C4-2B (cell line): Measurements from ENCODE around the gene ZNF385D.

Experiments
- H3K27ac ChIP-seq: fragments of 450-650 bp; 2 replicates; pipeline ENCODE4 v1.5.1; 2017
- ZFX ChIP-seq: fragments of 450-650 bp; IDR thresholded peaks from 2 replicates; pipeline ENCODE4 v1.6.1; 2017
- TF ChIP-seq, protein P1 (sequence below): fragments of 450-650 bp; conservative IDR thresholded peaks from 2 replicates; pipeline ENCODE4 v1.5.1; 2017; ENCODE audit warnings: mild to moderate bottlenecking

The ZNF385D gene

DNA sequence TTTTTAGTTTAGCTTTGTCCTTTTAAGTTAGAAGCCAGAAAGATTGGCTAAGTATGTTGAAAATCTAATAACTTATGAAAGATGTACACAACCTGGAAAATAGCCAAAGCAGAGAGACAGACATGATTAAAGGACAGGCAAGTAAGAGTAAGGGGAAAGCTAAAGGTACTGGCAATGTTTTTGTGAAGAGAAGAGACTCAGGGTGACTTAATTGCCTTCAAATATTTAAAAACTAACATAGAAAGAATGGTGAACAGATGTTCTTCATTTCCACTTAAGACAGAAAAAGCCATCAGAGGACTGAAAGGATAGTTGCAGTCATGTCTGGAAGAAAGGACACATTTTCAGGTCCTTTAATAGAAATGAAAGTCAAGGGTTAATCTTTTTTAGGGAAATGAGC lies 68.8 kb downstream of the ZNF385D start:
- no peak overlapping the region for H3K27ac ChIP-seq
- TF ChIP-seq, protein P1, sequence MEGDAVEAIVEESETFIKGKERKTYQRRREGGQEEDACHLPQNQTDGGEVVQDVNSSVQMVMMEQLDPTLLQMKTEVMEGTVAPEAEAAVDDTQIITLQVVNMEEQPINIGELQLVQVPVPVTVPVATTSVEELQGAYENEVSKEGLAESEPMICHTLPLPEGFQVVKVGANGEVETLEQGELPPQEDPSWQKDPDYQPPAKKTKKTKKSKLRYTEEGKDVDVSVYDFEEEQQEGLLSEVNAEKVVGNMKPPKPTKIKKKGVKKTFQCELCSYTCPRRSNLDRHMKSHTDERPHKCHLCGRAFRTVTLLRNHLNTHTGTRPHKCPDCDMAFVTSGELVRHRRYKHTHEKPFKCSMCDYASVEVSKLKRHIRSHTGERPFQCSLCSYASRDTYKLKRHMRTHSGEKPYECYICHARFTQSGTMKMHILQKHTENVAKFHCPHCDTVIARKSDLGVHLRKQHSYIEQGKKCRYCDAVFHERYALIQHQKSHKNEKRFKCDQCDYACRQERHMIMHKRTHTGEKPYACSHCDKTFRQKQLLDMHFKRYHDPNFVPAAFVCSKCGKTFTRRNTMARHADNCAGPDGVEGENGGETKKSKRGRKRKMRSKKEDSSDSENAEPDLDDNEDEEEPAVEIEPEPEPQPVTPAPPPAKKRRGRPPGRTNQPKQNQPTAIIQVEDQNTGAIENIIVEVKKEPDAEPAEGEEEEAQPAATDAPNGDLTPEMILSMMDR, result no peak
- TF ChIP-seq ZFX, result no peak

DNA sequence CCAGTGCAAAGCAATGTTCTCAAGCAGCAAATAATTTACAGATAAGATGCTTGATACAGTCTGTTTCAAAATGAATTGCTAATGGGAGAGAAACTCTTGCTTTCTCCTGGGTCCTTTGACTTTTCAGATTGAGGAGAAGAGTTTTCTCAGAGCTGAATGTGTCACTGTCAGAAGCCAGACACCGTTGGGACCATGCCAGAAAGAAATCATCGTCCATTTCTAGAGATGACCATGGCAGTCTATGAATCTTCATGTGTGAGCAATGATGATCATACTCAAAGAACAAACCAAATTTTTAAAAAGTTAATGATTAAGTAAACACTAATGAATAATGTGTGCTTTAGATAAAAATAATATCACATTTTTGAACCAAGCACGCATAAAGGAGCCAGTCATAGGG lies 77.6 kb downstream of the ZNF385D start:
- TF ChIP-seq, protein P1, result no peak
- no peak for TF ChIP-seq ZFX
- no peak overlapping the region for H3K27ac ChIP-seq

DNA sequence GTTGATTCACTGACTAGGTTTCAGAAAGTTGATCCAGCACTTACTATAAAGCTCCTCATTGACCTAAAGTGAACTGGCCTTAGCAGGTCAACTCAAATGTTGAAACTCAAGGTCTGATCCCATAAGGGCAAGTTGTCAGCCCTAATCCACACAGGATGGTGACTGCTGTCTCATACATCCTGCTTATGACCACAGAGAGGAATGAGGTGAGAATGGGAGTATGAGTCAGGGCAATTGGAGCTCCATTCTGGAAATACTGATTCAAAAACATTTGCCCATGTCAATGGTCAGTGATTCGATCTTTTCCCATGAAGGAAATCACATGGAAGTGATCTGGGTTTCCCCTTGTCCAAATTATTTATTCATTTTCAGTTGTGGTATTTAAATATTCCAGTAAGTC lies 78.7 kb downstream of the ZNF385D start:
- H3K27ac ChIP-seq, result no peak overlapping the region
- TF ChIP-seq ZFX, result no peak
- TF ChIP-seq, protein P1, result no peak

DNA sequence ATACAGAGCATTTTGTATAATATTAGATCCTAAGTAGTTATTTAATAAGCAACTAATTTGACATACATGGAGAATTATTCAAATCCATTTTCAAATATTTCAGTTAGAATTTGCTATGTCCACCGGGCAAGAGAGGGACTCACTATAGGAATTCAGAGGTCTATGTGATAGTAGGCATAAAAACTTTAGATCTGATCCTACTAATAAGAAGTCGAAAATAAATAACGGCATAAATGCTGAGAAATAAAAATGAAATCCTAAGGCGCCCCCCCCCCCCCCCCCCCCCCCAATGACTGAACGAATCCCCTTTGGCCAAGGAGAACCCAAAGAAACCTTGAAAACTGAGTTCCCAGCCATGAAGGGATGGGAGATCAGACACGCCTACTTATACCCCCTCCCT lies 80.6 kb downstream of the ZNF385D start:
- no peak overlapping the region for H3K27ac ChIP-seq
- TF ChIP-seq, protein P1, result no peak
- TF ChIP-seq ZFX, result no peak

DNA sequence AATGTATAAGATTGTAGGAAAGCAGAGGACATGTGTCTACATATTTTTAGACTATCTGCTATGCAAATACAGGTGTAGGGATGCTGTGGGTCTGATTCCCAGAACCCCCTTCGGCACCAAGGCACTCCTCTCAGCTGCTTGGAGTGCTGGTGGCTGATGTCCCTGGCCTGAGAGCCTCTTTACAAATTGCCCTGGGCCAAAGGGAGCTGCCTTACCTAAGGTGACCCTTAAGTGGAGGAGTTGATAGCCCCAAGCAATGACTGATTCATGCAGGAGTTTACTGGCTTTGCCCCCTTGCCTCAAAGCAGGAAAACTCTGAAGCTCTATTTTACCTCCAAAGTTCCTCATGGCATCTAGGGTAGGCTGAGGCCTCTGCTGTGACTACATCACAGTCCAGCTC lies 83.0 kb downstream of the ZNF385D start:
- no peak for TF ChIP-seq ZFX
- TF ChIP-seq, protein P1, result no peak
- no peak overlapping the region for H3K27ac ChIP-seq

DNA sequence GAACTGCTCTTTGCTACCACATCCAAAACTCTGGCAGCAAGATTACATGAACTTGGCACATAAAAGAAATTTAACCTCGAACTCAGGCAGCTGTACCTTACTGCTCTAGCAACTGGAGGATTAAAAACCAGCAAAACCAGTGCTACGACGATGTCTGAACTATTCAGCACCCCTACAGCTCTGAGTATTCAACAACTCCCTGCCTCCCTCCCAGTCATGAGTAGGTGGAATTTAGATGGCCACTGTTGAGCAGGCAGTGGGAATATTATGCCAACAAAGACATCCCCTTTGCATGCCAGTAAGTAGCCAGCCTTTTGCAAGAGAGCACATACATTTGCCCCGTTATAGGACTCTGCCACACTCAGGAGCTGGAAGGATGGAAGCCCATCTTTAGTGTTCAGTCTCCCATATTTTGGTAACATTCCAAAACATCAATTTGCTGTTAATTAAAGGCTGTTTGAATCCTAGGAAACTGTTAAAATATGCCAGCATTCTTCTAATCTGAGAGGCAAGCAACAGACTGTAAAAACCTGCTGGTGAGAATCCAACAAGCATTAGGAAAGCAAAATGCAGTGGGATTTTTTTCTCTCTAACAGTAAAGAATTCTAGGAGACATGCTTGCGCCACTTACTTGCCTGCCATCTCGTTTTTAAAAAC lies 85.4 kb downstream of the ZNF385D start:
- TF ChIP-seq, protein P1, result no peak
- no peak for TF ChIP-seq ZFX
- H3K27ac ChIP-seq, result no peak overlapping the region

DNA sequence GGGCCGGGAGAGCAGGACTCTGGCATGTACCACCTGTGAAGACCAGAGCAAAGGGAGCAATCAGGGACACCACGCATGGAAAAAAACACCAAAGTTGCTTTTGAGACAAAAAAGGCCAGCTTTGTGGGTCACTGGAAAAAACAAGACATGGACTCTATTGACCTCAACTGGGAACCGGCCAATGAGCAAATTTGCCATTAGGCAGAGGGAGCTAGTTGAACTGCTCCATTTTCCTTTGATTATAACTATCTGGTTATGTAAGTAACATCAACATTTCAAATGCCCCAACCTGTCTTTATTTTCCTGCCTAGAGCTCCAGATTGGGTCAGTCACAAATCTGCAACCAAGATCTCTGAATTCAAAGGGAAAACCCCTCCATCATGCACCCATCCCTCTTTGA lies 86.0 kb downstream of the ZNF385D start:
- no peak overlapping the region for H3K27ac ChIP-seq

More for the DNA sequence above, 86.0 kb downstream of the ZNF385D start:
- no peak for TF ChIP-seq ZFX
- TF ChIP-seq, protein P1, result no peak
